ENCODE results near the gene NEUROD1.

The NEUROD1 gene

GRCh38 chr2:181632733-181633401, 47.5 kb downstream of the NEUROD1 start:
- no peak for DNase-seq

GRCh38 chr2:181628590-181629585, 51.4 kb downstream of the NEUROD1 start:
- DNase-seq: no peak

- DNase-seq: no peak
Measured at GRCh38 chr2:181627545-181627944, 52.8 kb downstream of the NEUROD1 start.

GRCh38 chr2:181626671-181627070, 53.6 kb downstream of the NEUROD1 start:
- no peak for DNase-seq

Measured in central memory CD4-positive, alpha-beta T cell (primary cell).